NCI-H526 (cell line): ENCODE data around the gene BAHCC1.
"Not testable (repeated sequence)": the region's sequence is repeated elsewhere in the genome, so short reads cannot be mapped to it uniquely, and the experiment has no call there.

Experiments used
- DNase-seq, 2 experiments: peaks; one replicate each; lab custom pipeline; 2025; lab: John Stamatoyannopoulos, UW

The BAHCC1 gene

GRCh38 chr17:81413497-81414135 lies 18.4 kb downstream of the BAHCC1 start:
- DNase-seq = no peak

- no peak for DNase-seq
Observed at GRCh38 chr17:81414756-81415516, 19.7 kb downstream of the BAHCC1 start.

- DNase-seq = no peak
Observed at GRCh38 chr17:81415681-81416080, 20.4 kb downstream of the BAHCC1 start.

GRCh38 chr17:81416612-81417011 lies 21.4 kb downstream of the BAHCC1 start:
- DNase-seq = no peak

- DNase-seq = no peak
Observed at GRCh38 chr17:81417049-81417878, 22.0 kb downstream of the BAHCC1 start.

GRCh38 chr17:81417879-81418709 lies 22.8 kb downstream of the BAHCC1 start:
- DNase-seq = no peak

GRCh38 chr17:81418710-81419318 lies 23.6 kb downstream of the BAHCC1 start:
- DNase-seq = no peak

- peak; percentile 88 to 95 for DNase-seq
Observed at GRCh38 chr17:81419319-81419885, 24.1 kb downstream of the BAHCC1 start.

- no peak for DNase-seq
Observed at GRCh38 chr17:81419886-81420768, 24.9 kb downstream of the BAHCC1 start.

- no peak for DNase-seq
Observed at GRCh38 chr17:81420769-81421462, 25.7 kb downstream of the BAHCC1 start.

GRCh38 chr17:81422776-81423697 lies 27.8 kb downstream of the BAHCC1 start:
- no peak for DNase-seq

GRCh38 chr17:81423698-81424071 lies 28.4 kb downstream of the BAHCC1 start:
- DNase-seq = no peak

- no peak for DNase-seq
Observed at GRCh38 chr17:81424151-81425017, 29.1 kb downstream of the BAHCC1 start.

- not testable (repeated sequence) for DNase-seq
Observed at GRCh38 chr17:81425041-81425440, 29.8 kb downstream of the BAHCC1 start.

- not testable (repeated sequence) for DNase-seq
Observed at GRCh38 chr17:81425716-81426392, 30.6 kb downstream of the BAHCC1 start.

GRCh38 chr17:81426393-81427172 lies 31.3 kb downstream of the BAHCC1 start:
- DNase-seq = no peak
